ENCODE measurements around the gene CROCC2. TPM values are rescaled to one million over a fixed set of nuclear protein-coding genes. Genes with fewer than 3 reads are reported as not detected.

The CROCC2 gene
- total and polyA plus RNA-seq, 2 of the 13 experiments (the other 11 are each of a cell fraction or from before 2014, with no cell fraction given) = not detected

GRCh38 chr2:240960971-240961876, 55.1 kb downstream of the CROCC2 start (continued):
- TF ChIP-seq KIAA2018 (CRISPR knock-in tag; IDR thresholded peaks at IDR 0.05; ENCODE audit: borderline replicate concordance) = no peak
- 0 out of 2 replicates have a peak, but pooled peaks have one; percentile 12 for TF ChIP-seq ZHX2 (IDR thresholded peaks at IDR 0.05; ENCODE audit: low read depth)
- no peak for TF ChIP-seq ZHX2 (CRISPR knock-in tag; IDR thresholded peaks at IDR 0.05; ENCODE audit: borderline replicate concordance)
- TF ChIP-seq ZNF225 (CRISPR knock-in tag; IDR thresholded peaks at IDR 0.05) = 0 out of 2 replicates have a peak, but pooled peaks have one; percentile 31
- peak; percentile 83 for TF ChIP-seq ASH2L (IDR thresholded peaks at IDR 0.05; ENCODE audit: insufficient read length, low read depth, low read length)
- 0 out of 2 replicates have a peak, but pooled peaks have one; percentile 43 for TF ChIP-seq MAZ (IDR thresholded peaks at IDR 0.05; ENCODE audit: borderline replicate concordance, low read depth, low read length)
- TF ChIP-seq MAZ (CRISPR knock-in tag; IDR thresholded peaks at IDR 0.05; ENCODE audit: low read depth) = no peak
- TF ChIP-seq NCOR1 (IDR thresholded peaks at IDR 0.05; ENCODE audit: borderline replicate concordance, low read length) = peak; percentile 22; the same call in 1 of the 2 replicates
- no peak for TF ChIP-seq CHD2 (IDR thresholded peaks at IDR 0.05; ENCODE audit: low read depth, low read length)
- TF ChIP-seq CENPT (CRISPR knock-in tag; IDR thresholded peaks at IDR 0.05; ENCODE audit: low read depth) = no peak; the same call in 1 of the 2 replicates
- 0 out of 2 replicates have a peak, but pooled peaks have one; percentile 23 for TF ChIP-seq KLF13 (CRISPR knock-in tag; IDR thresholded peaks at IDR 0.05)
- no peak for TF ChIP-seq ESRRA (CRISPR knock-in tag; IDR thresholded peaks at IDR 0.05; ENCODE audit: low read depth)
- TF ChIP-seq TEAD3 (CRISPR knock-in tag; optimal IDR thresholded peaks at IDR 0.05; ENCODE audit: borderline replicate concordance) = peak; percentile 16
- TF ChIP-seq ZNF558 (CRISPR knock-in tag; IDR thresholded peaks at IDR 0.05; ENCODE audit: borderline replicate concordance) = peak; percentile 16; the same call in 1 of the 2 replicates

Measured in HepG2 (cell line).